PC-3 (cell line): ENCODE results near the gene EAF1. TPM values are rescaled to one million over a fixed set of nuclear protein-coding genes. Genes with fewer than 3 reads are reported as not detected.

Experiments used
- ATAC-seq: fragments of 200-7000 bp; cut with Tn5 transposase; 2 replicates; pipeline ENCODE4 v1.9.1; 2020; ENCODE audit warnings: mild to moderate bottlenecking, moderate library complexity
- BruUV-seq: library from RNA; stranded (reverse); fragments of 400-500 nt; replicated peaks from 2 replicates; lab custom pipeline; 2021; lab: Mats Ljungman, UMichigan
- CTCF ChIA-PET: fragments of 300-600 bp; sonication (Branson Sonifier 250); formaldehyde crosslinking; loops from one replicate; lab custom pipeline; 2022; ENCODE audit warnings: antibody characterized with exemption; lab: Charles Lee
- POLR2A ChIA-PET: fragments of 300-600 bp; sonication (Branson Sonifier 250); formaldehyde crosslinking; loops from one replicate; lab custom pipeline; 2022; ENCODE audit warnings: antibody characterized with exemption; ENCODE audit not compliant: unreplicated experiment; lab: Charles Lee
- DNase-seq: peaks from one replicate; pipeline ENCODE4 v3.0.0-alpha.2; 2015
- H2AFZ ChIP-seq: fragments of 300-600 bp; sonication (generic); 2 replicates; pipeline ENCODE4 v1.6.0; 2016; ENCODE audit warnings: antibody characterized with exemption, low read length
- H3F3A ChIP-seq: fragments of 300-600 bp; sonication (generic); one replicate; pipeline ENCODE4 v1.6.0; 2017; ENCODE audit warnings: antibody characterized with exemption, low read length, control low read depth, mild to moderate bottlenecking; ENCODE audit not compliant: unreplicated experiment
- H3K27ac ChIP-seq: fragments of 300-600 bp; sonication (generic); 2 replicates; pipeline ENCODE4 v1.5.1; 2016; ENCODE audit warnings: mild to moderate bottlenecking, low read length
- H3K27me3 ChIP-seq: fragments of 300-600 bp; sonication (generic); 2 replicates; pipeline ENCODE4 v1.6.1; 2016; ENCODE audit warnings: low read length, mixed read lengths
- H3K36me3 ChIP-seq: fragments of 300-600 bp; sonication (generic); 2 replicates; pipeline ENCODE4 v1.6.1; 2016; ENCODE audit warnings: low read depth, mixed run types, low read length, mixed read lengths
- H3K4me1 ChIP-seq: fragments of 300-600 bp; sonication (generic); 2 replicates; pipeline ENCODE4 v1.5.1; 2016; ENCODE audit warnings: low read length; ENCODE audit not compliant: insufficient read depth
- H3K4me2 ChIP-seq: fragments of 300-600 bp; sonication (generic); 2 replicates; pipeline ENCODE4 v1.6.0; 2016; ENCODE audit warnings: low read length
- H3K4me3 ChIP-seq: fragments of 300-600 bp; sonication (generic); 2 replicates; pipeline ENCODE4 v1.5.1; 2016; ENCODE audit warnings: mild to moderate bottlenecking, low read length, mixed read lengths
- H3K79me2 ChIP-seq: fragments of 300-600 bp; sonication (generic); 2 replicates; pipeline ENCODE4 v1.6.1; 2017; ENCODE audit warnings: low read length, mixed read lengths
- H3K9ac ChIP-seq: fragments of 300-600 bp; sonication (generic); 2 replicates; pipeline ENCODE4 v1.6.0; 2016; ENCODE audit warnings: mild to moderate bottlenecking, low read length
- H3K9me2 ChIP-seq: fragments of 300-600 bp; sonication (generic); replicated peaks from 2 replicates; pipeline ENCODE4 v1.6.1; 2016; ENCODE audit warnings: mixed run types, low read length, mixed read lengths
- H3K9me3 ChIP-seq: fragments of 300-600 bp; sonication (generic); 2 replicates; pipeline ENCODE4 v1.6.1; 2016; ENCODE audit warnings: low read length, mixed read lengths
- H4K20me1 ChIP-seq: fragments of 300-600 bp; sonication (generic); 2 replicates; pipeline ENCODE4 v1.6.1; 2016; ENCODE audit warnings: low read length, mixed read lengths
- EZH2 ChIP-seq: fragments of 300-600 bp; sonication (generic); IDR thresholded peaks from one replicate; pipeline ENCODE4 v1.6.1; 2017; ENCODE audit warnings: antibody characterized with exemption, mild to moderate bottlenecking, low read length; ENCODE audit not compliant: unreplicated experiment
- EZH2phosphoT487 ChIP-seq: fragments of 300-600 bp; sonication (generic); IDR thresholded peaks from 2 replicates; pipeline ENCODE4 v1.6.1; 2018; ENCODE audit warnings: mild to moderate bottlenecking, antibody characterized with exemption, low read length, borderline replicate concordance
- intact Hi-C: fragments of 100-400 bp; cut with micrococcal nuclease; formaldehyde crosslinking; loops from 2 replicates; pipeline ENCODE4 v1.9.0; 2023
- total RNA-seq: library from RNA; depleted of rRNA; stranded (reverse); fragments of >200 nt; gene quantifications from 2 replicates; pipeline ENCODE4 v1.2.3, GENCODE V29; 2014
- TF ChIP-seq, protein P1 (sequence below): fragments of 300-600 bp; sonication (generic); conservative IDR thresholded peaks from 2 replicates; pipeline ENCODE4 v1.5.1; 2017; ENCODE audit warnings: antibody characterized with exemption, low read depth, mild to moderate bottlenecking, low read length

The EAF1 gene
- total RNA-seq, 1 experiment from 2014 or later = 35.3 TPM

DNA sequence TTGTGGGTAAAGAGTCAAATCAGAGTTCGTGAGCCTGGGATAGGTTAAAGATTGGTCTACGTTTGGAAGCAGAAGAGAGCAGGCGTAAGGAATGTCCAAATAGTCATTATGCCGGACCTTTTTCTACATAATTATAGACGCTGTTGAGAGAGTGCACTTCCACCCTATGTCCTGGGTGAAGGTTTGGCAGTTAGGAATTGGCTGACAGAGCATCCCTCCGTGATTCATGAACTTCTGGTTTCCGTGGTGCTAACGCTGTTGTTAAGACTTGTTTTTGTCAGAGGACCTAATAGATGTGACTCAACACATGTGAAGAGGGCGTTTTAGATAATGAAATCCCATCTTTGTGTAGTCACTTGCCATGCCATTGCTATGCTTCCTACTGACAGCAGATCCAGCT lies 1.1 kb downstream of the EAF1 start:
- Histone ChIP-seq H3F3A (no peaks in the 10 kb centered on the region), H3K4me2 (peak overlapping the region; percentile 94), H3K27ac (0 out of 2 replicates have a peak overlapping the region, but pooled peaks have one; percentile 4), H3K27me3 (no peaks in the 10 kb centered on the region), H2AFZ (no peak overlapping the region), H3K9ac (peak overlapping the region; percentile 96), H3K9me3 (no peaks in the 10 kb centered on the region), H3K36me3 (peaks cover 22% of the 10 kb centered on the region; the same call in 1 of the 2 replicates), H3K4me3 (peak overlapping the region; percentile 100), H3K4me1 (peaks cover 20% of the 10 kb centered on the region), H3K9me2 (no peaks in the 10 kb centered on the region), H4K20me1 (peaks cover 12% of the 10 kb centered on the region), H3K79me2 (peaks cover 68% of the 10 kb centered on the region)
- TSS peak; percentile 41 for BruUV-seq
- ATAC-seq (peak; percentile 56), DNase-seq (peak; percentile 61)
- intact Hi-C loops = loop anchor here (1.0 to 2.0 kb wide), 2 partner anchors 129 to 160 kb away; no protein-coding TSS in a partner anchor
- CTCF ChIA-PET = no interaction called here
- POLR2A ChIA-PET = no interaction called here
- TF ChIP-seq, protein P1, sequence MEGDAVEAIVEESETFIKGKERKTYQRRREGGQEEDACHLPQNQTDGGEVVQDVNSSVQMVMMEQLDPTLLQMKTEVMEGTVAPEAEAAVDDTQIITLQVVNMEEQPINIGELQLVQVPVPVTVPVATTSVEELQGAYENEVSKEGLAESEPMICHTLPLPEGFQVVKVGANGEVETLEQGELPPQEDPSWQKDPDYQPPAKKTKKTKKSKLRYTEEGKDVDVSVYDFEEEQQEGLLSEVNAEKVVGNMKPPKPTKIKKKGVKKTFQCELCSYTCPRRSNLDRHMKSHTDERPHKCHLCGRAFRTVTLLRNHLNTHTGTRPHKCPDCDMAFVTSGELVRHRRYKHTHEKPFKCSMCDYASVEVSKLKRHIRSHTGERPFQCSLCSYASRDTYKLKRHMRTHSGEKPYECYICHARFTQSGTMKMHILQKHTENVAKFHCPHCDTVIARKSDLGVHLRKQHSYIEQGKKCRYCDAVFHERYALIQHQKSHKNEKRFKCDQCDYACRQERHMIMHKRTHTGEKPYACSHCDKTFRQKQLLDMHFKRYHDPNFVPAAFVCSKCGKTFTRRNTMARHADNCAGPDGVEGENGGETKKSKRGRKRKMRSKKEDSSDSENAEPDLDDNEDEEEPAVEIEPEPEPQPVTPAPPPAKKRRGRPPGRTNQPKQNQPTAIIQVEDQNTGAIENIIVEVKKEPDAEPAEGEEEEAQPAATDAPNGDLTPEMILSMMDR = no peak
- TF ChIP-seq EZH2phosphoT487 (no peak), EZH2 (no peak)

DNA sequence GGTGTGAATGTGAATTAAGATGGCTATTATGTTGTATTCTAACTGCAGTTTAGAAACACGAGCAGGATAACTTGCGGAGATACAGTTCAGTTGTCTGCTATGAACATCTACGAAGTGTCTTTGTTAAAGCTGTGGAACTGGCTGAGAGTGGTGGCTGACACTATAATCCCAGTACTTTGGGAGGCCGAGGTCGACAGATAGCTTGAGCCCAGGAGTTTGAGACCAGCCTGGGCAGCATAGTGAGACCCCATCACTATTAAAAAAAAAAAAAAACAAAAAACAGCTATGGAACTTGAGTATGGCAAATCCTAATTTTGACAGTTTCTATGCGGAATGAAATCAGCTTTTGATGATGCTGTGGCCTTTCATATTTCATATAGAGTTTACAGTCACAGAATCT lies 1.7 kb downstream of the EAF1 start:
- Histone ChIP-seq H3F3A (no peaks in the 10 kb centered on the region), H3K27ac (no peak overlapping the region), H3K9me3 (no peaks in the 10 kb centered on the region), H2AFZ (no peak overlapping the region), H3K4me1 (peaks cover 20% of the 10 kb centered on the region), H4K20me1 (peaks cover 12% of the 10 kb centered on the region), H3K27me3 (no peaks in the 10 kb centered on the region), H3K9ac (no peak overlapping the region), H3K9me2 (no peaks in the 10 kb centered on the region), H3K4me2 (peak overlapping the region; percentile 94), H3K4me3 (peak overlapping the region; percentile 100), H3K36me3 (peaks cover 28% of the 10 kb centered on the region; the same call in 1 of the 2 replicates), H3K79me2 (peaks cover 68% of the 10 kb centered on the region)
- POLR2A ChIA-PET = no interaction called here
- BruUV-seq = no TSS peak
- CTCF ChIA-PET = no interaction called here
- intact Hi-C loops = loop anchor here (2.0 kb wide), 1 partner anchor 160 kb away; no protein-coding TSS in a partner anchor
- no peak for ATAC-seq
- TF ChIP-seq, protein P1 = no peak
- no peak for DNase-seq

DNA sequence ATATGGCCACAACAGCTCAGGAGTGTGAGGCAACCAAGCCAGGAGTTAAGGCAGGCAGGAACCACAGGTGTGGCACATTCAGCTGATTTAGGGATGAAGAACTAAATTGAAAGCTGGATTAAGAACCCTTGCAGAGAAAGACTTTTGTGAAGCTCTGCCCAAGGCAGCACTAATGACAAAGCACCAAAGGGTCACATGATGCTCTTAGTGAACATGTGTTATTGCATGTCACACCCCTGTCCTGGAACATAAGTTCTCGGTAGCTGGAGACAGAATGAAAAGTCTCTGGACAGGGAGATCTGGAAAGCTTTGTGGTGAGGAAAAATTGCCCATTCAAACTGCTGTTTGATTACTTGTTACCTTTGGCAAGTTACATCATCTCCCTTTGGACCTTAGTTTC lies 3.2 kb downstream of the EAF1 start:
- BruUV-seq = no TSS peak
- H2AFZ ChIP-seq = no peak overlapping the region
- peaks cover 20% of the 10 kb centered on the region for H3K4me1 ChIP-seq
- no peaks in the 10 kb centered on the region for H3K9me2 ChIP-seq
- H3K4me3 ChIP-seq = no peak overlapping the region
- TF ChIP-seq EZH2 (no peak), EZH2phosphoT487 (no peak)
- TF ChIP-seq, protein P1 = no peak
- POLR2A ChIA-PET = no interaction called here
- H3K79me2 ChIP-seq = peaks cover 57% of the 10 kb centered on the region
- CTCF ChIA-PET = interaction anchor here (0.7 kb wide), 2 partner anchors 26 to 97 kb away, joined by 4 to 6 read pairs; no protein-coding TSS in a partner anchor
- H3K27ac ChIP-seq = no peak overlapping the region
- ATAC-seq (no peak), DNase-seq (no peak)
- H3K9ac ChIP-seq = no peak overlapping the region
- H3K4me2 ChIP-seq = no peak overlapping the region
- H3F3A ChIP-seq = no peaks in the 10 kb centered on the region
- peaks cover 12% of the 10 kb centered on the region for H4K20me1 ChIP-seq
- no peaks in the 10 kb centered on the region for H3K27me3 ChIP-seq
- intact Hi-C loops = no loop called here
- H3K9me3 ChIP-seq = no peaks in the 10 kb centered on the region
- peaks cover 36% of the 10 kb centered on the region for H3K36me3 ChIP-seq
